NCI-H2171 treated with DMSO at 0.1 percent for 48 hours (cell line): Measurements from ENCODE around the gene PIK3IP1.
A peak's percentile ranks its signal among the peaks of the same experiment; 100 is the strongest.

Experiments used
- DNase-seq: peaks from one replicate; lab custom pipeline; 2025; lab: John Stamatoyannopoulos, UW

Gene PIK3IP1

GRCh38 chr22:31278626-31279326 lies 13.5 kb downstream of the PIK3IP1 start:
- DNase-seq: no peak

- no peak for DNase-seq
These were observed 14.1 kb downstream of the PIK3IP1 start for GRCh38 chr22:31278151-31278621.

GRCh38 chr22:31277741-31278140 lies 14.5 kb downstream of the PIK3IP1 start:
- DNase-seq: no peak

GRCh38 chr22:31276426-31277167 lies 15.7 kb downstream of the PIK3IP1 start:
- DNase-seq: no peak

- no peak for DNase-seq
These were observed 16.7 kb downstream of the PIK3IP1 start for GRCh38 chr22:31275576-31275975.

- no peak for DNase-seq
These were observed 17.3 kb downstream of the PIK3IP1 start for GRCh38 chr22:31275018-31275417.

- no peak for DNase-seq
These were observed 18.3 kb downstream of the PIK3IP1 start for GRCh38 chr22:31274017-31274416.

- DNase-seq: peak; percentile 32
These were observed 19.5 kb downstream of the PIK3IP1 start for GRCh38 chr22:31272522-31273446.

- DNase-seq: no peak
These were observed 20.8 kb downstream of the PIK3IP1 start for GRCh38 chr22:31271485-31271884.

- no peak for DNase-seq
These were observed 21.3 kb downstream of the PIK3IP1 start for GRCh38 chr22:31271026-31271425.

GRCh38 chr22:31269892-31270579 lies 22.3 kb downstream of the PIK3IP1 start:
- no peak for DNase-seq

- no peak for DNase-seq
These were observed 24.0 kb downstream of the PIK3IP1 start for GRCh38 chr22:31268281-31268680.

- DNase-seq: no peak
These were observed 28.2 kb downstream of the PIK3IP1 start for GRCh38 chr22:31263896-31264640.

GRCh38 chr22:31262312-31263133 lies 29.8 kb downstream of the PIK3IP1 start:
- no peak for DNase-seq

- no peak for DNase-seq
These were observed 31.8 kb downstream of the PIK3IP1 start for GRCh38 chr22:31260474-31260856.

- DNase-seq: no peak
These were observed 32.4 kb downstream of the PIK3IP1 start for GRCh38 chr22:31259798-31260473.

GRCh38 chr22:31253949-31254348 lies 38.3 kb downstream of the PIK3IP1 start:
- DNase-seq: peak; percentile 6

- no peak for DNase-seq
These were observed 41.3 kb downstream of the PIK3IP1 start for GRCh38 chr22:31250740-31251600.
